CD4-positive, alpha-beta T cell treated with Interleukin-4 for 1 hour (primary cell): Measurements from ENCODE around the gene AHCY.
"Not testable (repeated sequence)": the region's sequence is repeated elsewhere in the genome, so short reads cannot be mapped to it uniquely, and the experiment has no call there.

Experiments
- DNase-seq, 2 donors: peaks; one replicate each; pipeline ENCODE4 v3.0.0-alpha.2; 2020 to 2022

Gene AHCY

DNA sequence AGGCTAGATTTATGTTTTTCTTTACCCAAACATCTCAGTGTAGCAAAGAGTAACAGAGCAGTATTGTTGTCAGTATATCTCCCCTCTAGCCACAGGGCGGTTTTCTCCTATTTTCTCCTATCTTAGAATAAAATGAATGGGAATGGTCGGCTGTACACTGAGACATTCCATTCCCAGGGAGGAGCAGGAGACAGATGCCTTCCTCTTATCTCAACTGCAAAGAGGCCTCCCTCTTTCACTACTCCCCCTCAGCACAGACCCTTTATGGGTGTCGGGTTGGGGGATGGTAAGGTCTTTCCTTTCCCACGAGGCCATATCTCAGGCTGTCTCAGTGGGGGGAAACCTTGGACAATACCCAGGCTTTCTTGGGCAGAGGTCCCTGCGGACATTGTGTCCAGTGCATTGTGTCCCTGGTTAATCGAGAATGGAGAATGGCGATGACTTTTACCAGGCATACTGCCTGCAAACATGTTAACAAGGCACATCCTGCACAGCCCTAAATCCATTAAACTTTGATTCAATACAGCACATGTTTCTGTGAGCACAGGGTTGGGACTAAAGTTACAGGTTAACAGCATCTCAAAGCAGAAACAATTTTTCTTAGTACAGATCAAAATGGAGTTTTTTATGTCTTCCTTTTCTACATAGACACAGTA lies 50.6 kb downstream of the AHCY start:
- DNase-seq, result not testable (repeated sequence)

DNA sequence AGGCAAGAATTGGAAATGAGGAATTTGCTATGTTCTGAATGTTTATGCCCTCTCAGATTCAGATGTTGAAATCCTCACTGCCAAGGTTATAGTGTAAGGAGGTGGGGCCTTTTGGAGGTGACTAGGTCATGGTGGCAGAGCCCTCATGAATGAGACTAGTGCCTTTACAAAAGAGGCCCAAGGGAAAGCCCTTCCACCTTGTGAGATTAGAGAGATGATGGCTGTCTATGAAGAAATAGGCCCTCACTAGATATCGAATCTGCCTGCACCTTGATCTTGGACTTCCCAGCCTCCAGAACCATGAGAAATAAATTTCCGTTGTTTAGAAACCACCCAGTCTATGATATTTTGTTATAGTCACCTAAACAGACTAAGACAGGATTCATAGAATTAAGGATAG lies 51.5 kb downstream of the AHCY start:
- DNase-seq, result no peak

DNA sequence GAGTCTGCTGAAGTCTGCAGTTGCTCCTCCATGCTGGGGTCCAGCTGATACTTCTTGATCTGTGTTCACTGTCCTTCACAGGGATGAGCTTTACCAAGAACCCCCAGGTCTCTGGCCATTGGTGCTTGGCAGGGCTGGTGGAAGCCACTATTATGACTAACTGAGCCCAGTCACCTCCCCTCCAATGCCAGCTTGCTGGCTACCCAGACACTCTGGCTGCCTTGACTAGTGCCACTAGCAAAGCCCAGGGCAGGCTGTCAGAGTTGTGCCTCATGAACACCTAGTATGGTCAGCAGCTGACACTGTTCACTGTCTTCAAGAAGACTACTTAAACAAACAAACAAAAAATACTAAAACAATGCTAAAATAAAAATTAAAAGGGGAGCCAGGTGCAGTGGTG lies 53.1 kb downstream of the AHCY start:
- DNase-seq, result no peak

DNA sequence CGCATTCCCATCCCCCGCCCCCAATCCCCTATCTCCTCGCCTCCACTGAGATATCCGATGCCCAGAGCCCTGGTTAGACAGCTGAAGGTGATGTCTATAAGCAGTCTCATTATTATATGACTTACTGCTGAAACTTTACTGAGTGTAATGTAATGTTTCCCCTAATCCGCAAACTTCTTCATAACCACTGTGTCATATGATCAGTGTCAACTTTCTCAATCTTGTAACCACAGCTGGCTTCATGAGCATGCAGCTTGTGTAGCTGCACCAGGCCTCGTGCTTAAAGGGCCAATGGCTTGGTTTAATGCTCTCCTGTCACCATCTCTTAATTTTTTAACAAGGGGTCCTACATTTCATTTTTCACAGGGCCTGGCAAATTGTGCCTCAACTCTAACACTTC lies 53.9 kb downstream of the AHCY start:
- DNase-seq, result peak; percentile 2 to 22

DNA sequence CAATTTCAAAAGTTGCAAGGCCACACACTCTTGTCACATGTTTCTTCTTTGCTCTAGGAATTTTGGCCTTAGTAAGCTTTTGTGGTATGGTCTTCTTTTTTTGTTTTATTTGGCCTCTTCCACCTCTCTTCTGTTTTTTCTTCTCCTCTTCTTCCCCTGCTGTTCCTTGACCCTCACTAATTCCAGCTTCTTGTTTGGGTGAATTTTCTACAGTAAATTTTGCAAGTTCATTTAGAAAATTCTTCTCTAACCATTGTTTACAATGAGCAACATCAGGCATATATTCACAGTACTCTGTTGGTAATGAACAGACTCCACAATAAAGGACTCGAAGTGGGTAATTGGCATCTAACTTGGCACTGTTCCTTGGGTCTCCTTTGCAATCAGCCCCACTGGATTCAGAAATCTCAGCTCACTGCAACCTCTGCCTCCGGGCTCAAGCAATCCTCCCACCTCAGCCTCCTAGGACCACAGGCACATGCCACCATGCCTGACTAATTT lies 57.0 kb downstream of the AHCY start:
- no peak for DNase-seq

DNA sequence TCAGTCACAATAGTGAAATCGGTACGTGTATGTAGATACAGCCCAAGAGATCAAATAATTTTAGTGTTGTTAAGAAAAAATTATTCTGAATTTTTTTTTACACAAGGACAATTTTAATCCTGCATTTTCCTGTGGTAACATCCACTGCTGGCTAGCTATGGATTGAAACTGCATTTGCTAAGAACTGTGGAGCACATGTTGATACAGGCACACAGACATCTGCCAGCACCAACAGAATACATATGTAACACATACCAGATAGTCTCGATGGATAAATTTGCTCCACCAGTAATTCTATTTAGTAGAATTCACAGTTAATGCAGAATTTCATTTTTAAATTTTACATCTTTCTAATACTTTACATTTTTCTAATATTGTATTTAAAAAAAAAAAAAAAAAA lies 59.8 kb downstream of the AHCY start:
- DNase-seq, result no peak

DNA sequence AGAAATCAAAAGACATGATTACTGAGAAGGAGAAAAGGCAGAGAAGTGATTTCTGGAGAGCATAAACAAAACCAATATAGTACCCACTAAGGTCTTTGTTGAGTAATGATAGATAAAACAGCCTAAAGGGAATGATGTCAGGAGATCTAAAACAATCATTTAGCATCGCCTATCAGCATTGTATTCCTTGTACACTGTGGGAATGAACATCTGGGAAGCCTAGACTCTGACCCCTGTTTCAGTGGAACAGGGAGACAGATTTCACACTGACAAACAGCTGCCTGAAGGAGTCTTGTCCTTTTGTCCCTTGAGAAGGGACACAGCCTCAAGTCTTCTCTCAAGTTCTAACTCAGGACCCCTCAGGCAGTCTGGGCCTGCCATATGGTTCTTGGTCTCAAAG lies 60.3 kb downstream of the AHCY start:
- no peak for DNase-seq

DNA sequence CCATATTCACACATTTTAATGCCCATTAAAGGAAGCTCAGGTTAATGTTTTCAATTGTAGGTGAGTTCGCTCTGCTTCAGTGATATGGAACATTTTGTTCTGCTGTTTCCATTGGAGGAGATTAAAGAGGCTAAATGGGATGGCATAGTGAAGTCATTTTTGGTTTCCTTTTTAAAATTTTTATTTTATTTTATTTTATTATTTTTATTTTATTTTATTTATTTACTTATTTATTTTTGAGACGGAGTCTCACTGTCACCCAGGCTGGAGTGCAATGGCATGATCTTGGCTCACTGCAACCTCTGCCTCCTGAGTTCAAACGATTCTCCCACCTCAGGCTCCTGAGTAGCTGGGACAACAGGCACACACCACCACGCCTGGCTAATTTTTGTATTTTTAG lies 61.1 kb downstream of the AHCY start:
- DNase-seq, result not testable (repeated sequence)

DNA sequence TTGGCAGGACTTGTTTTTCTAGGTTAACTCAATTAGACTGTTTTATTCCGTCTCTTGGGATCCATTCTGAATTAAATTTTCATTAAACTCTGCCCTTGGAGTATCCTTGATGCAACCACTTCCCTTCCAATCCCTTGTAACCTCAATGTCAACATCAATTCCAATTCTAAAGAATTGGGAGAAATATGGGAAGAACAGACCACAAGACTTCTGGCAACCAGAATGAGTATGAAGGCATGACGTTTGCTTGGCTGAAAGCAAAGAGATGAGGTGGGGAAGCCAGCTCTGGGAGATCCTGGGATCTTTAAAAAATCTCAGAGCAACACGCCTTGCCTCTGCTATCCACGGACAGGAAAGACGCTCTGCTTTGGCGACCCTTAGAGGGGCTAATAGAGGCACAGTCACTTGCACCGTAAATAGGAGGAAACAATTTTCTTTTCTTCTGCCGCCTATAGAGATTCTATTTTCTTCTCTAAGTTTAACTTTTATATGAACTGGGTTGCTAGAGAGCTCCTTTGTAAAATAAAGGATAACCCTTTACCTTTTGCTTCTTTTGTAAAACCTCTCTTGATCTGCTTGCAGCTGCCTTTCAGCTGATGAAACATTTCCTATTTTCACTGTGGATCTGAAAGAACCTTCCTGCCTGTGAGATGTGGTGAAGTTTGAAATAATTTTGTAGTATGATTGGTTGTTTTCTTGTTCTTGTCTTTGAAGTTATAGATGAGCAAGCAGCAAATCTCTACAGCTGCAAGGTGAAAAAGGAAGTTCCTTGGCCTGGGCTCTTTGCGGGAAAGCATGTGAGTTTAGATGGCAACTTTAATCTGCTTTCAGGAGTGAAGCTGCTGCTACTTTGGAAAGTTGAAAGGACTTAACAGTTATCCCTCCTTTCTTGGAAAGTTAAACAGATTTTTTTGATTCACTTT lies 62.2 kb downstream of the AHCY start, which contains the start of gene ASIP:
ASIP (plus strand) TSS at position 731 of the 923 bp plus-strand sequence. CDS start 18,952 bp downstream, outside the sequence.
- DNase-seq, result no peak

DNA sequence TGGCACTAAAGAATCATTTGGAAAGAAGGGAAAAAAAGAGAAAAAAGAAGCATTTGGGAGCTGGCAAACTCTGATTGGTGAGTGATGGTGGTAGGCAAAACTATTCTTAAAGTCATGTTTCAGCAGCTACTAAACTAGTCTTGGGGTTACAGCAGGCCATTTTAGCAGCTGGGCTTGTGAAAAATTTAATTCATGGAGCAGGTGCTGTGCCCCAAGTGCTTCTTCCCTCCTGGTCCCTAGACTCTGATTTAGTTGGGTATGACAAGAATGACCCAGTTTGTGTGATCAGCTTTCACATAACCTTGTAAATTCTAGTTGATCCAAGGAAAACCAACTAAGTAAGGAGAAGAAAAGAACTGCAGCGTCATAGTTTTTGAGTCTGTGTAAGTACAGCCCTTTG lies 63.0 kb downstream of the AHCY start:
- no peak for DNase-seq

DNA sequence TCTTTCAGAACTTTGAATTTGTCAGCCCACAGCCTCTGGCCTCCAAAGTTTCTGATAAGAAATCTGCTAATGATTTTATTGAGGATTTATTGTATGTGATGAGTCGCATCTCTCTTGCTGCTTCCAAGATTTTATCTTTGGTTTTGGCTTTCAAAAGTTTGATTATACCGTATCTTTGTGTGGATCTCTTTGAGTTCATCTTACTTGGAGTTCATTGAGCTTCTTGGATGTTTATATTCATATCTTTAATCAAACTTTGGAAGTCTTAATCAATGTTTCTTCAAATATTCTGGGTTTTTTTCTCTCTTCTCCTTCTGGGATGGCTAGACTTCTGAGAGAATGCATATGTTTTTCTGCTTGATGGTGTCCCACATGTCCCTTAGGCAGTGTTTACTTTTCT lies 65.2 kb downstream of the AHCY start:
- no peak for DNase-seq

DNA sequence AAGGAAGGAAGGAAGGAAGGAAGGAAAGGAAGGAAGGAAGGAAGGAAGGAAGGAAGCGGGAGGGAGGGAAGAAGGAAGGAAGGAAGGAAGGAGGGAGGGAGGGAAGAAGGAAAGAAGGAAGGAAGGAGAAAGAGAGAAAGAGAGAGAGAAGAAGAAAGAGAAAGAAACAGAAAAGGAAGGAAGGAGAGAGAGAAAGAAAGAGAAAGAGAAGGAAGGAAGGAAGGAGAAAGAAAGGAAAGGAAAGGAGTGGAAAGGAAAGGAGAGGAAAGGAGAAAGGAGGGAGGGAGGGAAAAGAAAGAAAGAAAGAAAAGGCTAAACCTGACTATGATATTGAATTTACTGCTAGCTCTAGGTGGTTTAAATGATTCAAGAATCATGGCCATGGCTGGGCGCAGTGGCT lies 67.3 kb downstream of the AHCY start:
- no peak for DNase-seq

DNA sequence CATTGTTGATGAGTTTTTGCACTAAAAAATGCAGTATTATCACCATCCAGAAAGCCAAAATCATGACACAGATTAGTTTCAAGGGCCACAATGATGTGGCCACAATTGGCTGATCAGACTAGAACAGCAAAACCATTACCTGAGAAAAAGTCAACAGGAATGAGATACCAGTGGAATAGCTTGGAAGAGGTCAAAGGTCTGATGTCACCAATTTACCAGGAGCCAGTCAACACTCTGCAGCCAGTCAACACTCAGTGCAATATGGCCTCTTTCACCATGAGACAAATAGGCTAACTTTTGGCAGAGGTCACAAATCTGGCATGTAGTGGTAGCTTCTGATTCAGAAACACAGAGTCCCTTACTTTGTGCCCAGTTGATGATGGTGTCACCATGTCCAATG lies 69.5 kb downstream of the AHCY start:
- DNase-seq, result no peak

DNA sequence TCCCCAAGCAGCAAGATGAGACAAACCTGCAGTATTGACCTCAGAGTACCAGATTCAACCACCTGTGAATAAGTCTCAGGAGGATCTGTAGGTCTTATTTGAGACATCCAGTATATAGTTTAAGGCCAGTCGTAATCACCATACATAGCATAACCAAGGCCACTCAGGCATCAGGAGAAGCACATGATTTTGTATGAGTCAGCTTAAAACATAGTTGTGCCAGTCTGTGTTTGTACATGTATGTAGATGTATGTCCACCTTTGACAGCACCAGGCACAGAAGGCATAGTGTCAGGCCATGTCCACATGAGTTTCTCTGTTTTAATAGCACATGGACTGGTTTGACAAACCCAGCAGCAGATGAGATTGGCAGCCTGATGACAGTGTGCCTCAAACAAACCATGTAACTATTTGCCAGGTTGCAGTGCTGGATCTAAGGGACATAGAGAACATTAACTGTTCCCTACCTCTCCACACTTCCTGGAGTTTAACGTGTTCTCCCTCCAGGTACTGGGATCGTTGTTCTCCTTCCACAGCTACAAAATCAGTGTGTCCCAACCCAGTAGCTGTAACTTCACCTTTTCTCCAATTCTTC lies 70.6 kb downstream of the AHCY start:
- DNase-seq, result no peak

DNA sequence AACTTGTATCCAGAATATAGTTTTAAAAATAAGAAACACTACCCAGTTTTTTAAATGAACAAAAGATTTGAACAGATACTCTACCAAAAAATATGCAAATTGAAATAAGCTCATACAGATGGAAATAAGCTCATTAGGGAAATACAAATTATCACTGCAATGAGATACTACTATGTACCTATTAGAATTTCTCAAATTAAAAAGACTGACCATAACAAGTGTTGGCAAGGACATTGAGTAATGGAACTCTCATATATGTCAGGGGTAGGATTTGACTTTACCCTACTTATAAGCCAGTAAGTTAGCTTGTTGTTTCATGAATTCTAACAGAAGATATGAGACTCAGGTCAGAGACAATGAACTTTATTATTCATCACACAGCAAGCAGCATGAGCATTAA lies 71.5 kb downstream of the AHCY start:
- no peak for DNase-seq
